Activated CD8-positive, alpha-beta memory T cell treated with anti-CD3 and anti-CD28 coated beads for 4 hours (primary cell): ENCODE measurements around the gene ZBTB5.
"Not testable (repeated sequence)": the region's sequence is repeated elsewhere in the genome, so short reads cannot be mapped to it uniquely, and the experiment has no call there.

Source experiments
- DNase-seq, 2 donors: peaks; one replicate each; pipeline ENCODE4 v3.0.0-alpha.2; 2020; ENCODE audit warnings: low read depth in 2 of 2

ZBTB5 gene

GRCh38 chr9:37405764-37406380 lies 59.4 kb downstream of the ZBTB5 start:
- no peak for DNase-seq

DNA sequence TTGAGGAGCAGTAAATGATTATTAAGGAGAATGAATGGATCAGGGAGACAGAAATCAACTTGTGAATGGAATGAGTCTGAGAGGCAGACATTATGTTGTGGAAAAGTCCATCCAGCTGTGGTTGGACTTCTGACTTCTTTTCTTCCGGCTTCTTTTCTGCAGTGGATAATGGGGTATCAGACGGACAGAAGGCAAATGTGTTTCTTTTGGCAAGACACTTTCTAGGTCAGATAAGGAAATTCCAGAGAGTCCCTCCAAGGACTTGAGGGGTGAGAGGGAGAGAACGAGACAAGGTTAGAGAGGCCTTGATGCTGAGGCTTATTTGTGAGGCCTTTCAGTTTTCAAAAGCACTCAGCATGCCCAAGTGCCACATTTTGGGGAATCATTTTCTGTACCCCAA lies 59.9 kb downstream of the ZBTB5 start:
- no peak for DNase-seq

DNA sequence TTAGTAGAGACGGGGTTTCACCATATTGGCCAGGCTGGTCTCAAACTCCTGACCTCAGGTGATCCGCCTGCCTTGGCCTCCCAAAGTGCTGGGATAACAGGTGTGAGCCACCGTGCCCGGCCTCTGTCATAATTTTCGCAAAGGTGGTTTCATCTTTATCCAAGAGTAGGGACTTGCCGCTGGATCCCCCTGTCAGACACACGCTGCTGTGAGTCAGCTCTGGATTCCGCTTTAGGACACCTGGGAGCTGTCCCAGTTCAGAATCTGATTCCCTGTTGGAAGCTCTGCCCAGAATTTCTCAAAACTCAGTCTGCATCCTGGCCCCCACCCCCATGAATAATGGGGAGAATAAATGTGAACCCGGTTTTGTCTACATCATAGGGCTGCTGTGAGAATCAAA lies 60.7 kb downstream of the ZBTB5 start:
- DNase-seq = no peak

DNA sequence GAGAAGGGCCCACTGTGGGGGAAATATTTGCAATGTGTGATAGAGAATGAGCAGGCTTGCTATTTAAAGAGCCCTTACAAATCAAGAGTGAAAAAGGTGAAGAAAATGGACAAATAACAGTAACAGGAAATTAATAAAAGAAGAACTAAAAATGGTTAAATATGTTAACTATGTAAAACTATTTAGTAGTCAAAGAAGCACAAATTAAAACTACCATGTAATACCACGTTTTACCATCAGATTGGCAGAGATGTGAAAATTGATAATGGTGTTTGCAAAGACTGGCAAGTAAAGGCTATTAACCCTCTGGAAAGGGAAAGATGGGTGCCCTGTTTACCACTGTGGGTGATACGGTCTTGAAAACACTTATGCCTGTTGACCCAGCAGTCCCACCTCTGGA lies 65.9 kb downstream of the ZBTB5 start:
- DNase-seq = no peak

- DNase-seq = no peak
These were observed 66.7 kb downstream of the ZBTB5 start for GRCh38 chr9:37398464-37399025.

DNA sequence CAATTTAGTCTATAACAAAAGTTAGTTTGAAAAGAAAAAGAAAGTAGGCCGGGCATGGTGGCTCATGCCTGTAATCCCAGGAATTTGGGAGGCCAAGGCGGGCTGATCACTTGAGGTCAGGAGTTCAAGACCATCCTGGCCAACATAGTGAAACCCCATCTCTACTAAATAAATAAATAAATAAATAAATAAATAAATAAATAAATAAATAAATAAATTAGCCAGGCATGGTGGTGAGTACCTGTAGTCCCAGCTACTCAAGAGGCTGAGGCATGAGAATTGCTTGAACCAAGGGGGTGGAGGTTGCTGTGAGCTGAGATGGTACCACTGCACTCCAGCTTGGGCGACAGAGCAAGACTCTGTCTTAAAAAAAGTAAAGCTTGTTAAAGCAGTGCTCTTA lies 67.3 kb downstream of the ZBTB5 start:
- not testable (repeated sequence) for DNase-seq

DNA sequence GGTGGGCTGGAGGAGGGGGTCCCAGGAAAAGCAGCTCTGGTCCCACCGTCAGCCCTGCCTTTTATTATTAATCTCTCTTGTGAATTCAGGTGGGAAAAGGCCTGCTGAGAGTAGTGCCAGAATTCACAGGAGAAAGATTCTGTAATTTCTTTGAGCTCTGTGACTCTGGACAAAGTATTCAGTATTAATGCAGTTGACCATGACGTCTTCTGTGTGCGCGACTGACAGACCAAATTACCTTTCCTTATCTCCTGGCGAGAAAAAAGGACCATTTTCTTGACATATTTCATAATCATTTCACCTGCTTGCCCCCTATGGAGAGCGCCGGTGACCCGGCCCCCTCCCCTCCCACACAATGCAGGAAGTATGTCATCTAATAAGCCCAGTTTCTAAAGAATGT lies 69.6 kb downstream of the ZBTB5 start:
- DNase-seq = no peak

DNA sequence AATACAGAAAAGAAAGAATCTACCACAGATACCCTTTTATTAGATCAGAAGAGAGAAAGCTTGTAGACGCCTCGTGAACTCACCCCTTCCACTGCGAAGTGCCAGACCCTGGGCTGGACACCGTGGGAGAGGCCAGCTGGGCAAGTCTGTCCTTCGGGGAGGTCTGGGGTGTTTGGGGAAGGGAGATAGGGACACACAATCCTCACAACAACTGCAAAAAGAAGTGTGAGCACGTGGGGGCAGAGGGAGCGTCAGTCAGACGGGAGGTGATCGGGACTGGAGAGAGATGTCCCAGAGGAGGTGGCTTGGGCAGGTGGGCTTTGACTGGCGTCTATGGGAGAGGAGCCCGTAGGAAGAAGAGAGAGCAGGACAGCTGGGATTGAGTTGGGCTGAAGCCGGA lies 70.0 kb downstream of the ZBTB5 start:
- no peak for DNase-seq

GRCh38 chr9:37392272-37392671 lies 73.0 kb downstream of the ZBTB5 start:
- no peak for DNase-seq

- DNase-seq = no peak
These were observed 74.5 kb downstream of the ZBTB5 start for GRCh38 chr9:37390759-37391158.
